A549 (cell line): Measurements from ENCODE around the gene ODAD3.

Experiments used
- CTCF ChIP-seq: fragments of >200 bp; sonication (Bioruptor Twin); formaldehyde crosslinking; IDR thresholded peaks from 3 replicates; pipeline ENCODE4 v1.5.1; 2016
- FOSL2 ChIP-seq, 2 experiments: fragments of 450-650 bp in 1 of 2; fragments of >200 bp in 1 of 2; sonication (Bioruptor Twin) in 1 of 2; formaldehyde crosslinking; IDR thresholded peaks; 2 replicates each; pipeline versions ENCODE4 v1.5.0 to v1.6.1; 2016 to 2020; ENCODE audit warnings: mild to moderate bottlenecking in 1 of 2, moderate library complexity in 1 of 2
- JUN ChIP-seq, 2 experiments: fragments of >200 bp; sonication (Bioruptor Twin); formaldehyde crosslinking; IDR thresholded peaks; 2 replicates in 1 of 2; 3 replicates in 1 of 2; pipeline ENCODE4 v1.6.1; 2016 to 2017
- MAX ChIP-seq: IDR thresholded peaks from 2 replicates; pipeline ENCODE4 v1.6.1; 2012
- POLR2A ChIP-seq: IDR thresholded peaks from 2 replicates; pipeline ENCODE4 v1.6.1; 2012; ENCODE audit warnings: mild to moderate bottlenecking, low read length
- RARB ChIP-seq: fragments of 250-450 bp; sonication (Bioruptor Pico); IDR thresholded peaks from 2 replicates; pipeline ENCODE4 v1.8.0; 2021; ENCODE audit warnings: mild to moderate bottlenecking, moderate library complexity

- no peak for TF ChIP-seq JUN (IDR thresholded peaks at IDR 0.05)
- no peak for TF ChIP-seq CTCF
- TF ChIP-seq RARB (CRISPR knock-in tag) = no peak
- TF ChIP-seq MAX = no peak
- TF ChIP-seq POLR2A = no peak
- TF ChIP-seq FOSL2 (IDR thresholded peaks at IDR 0.05) = no peak
- TF ChIP-seq FOSL2 (CRISPR knock-in tag; IDR thresholded peaks at IDR 0.05) = no peak
These were observed 13.5 kb upstream of the ODAD3 start for GRCh38 chr19:11448410-11448809.
